K562 (cell line): ENCODE measurements around the gene ZNF318. TPM values are rescaled to one million over a fixed set of nuclear protein-coding genes. Genes with fewer than 3 reads are reported as not detected.
A peak's percentile ranks its signal among the peaks of the same experiment; 100 is the strongest.

ENCODE experiments used
- ATAC-seq: fragments of 200-7000 bp; cut with Tn5 transposase; 3 replicates; pipeline ENCODE4 v1.9.1; 2020; ENCODE audit warnings: moderate library complexity
- BruUV-seq: library from RNA; stranded (reverse); fragments of 400-500 nt; replicated peaks from 2 replicates; lab custom pipeline; 2021; lab: Mats Ljungman, UMichigan
- CTCF ChIA-PET: fragments of 300-600 bp; formaldehyde crosslinking; extraction: SDS; loops from one replicate; lab custom pipeline; 2021; ENCODE audit warnings: low intra/inter-chr PET ratio; lab: Yijun Ruan, JAX
- POLR2A ChIA-PET: fragments of 300-600, 350-650 bp; sonication (Branson Sonifier 250); formaldehyde crosslinking; extraction: SDS; loops from one replicate; lab custom pipeline; 2021; ENCODE audit warnings: antibody characterized with exemption, inconsistent platforms; lab: Yijun Ruan, JAX
- DNase-seq, 4 experiments: peaks; one replicate each; pipeline versions ENCODE4 v3.0.0 to v3.0.0-alpha.2; 2011 to 2018; ENCODE audit warnings: low spot score in 3 of 4, mixed read lengths in 3 of 4; ENCODE audit errors: extremely low read depth in 1 of 4
- FAIRE-seq: peaks from 2 replicates; lab custom pipeline; 2011; peaks lifted over from hg19 to GRCh38; lab: Jason Lieb, UNC
- H2AFZ ChIP-seq: 2 replicates; pipeline ENCODE4 v1.6.0; 2011; ENCODE audit warnings: low read depth, low read length, control low read depth, inconsistent platforms
- H3K27ac ChIP-seq: fragments of 200-600 bp; 3 replicates; pipeline ENCODE4 v1.8.0; 2011; ENCODE audit warnings: low read depth, mild to moderate bottlenecking, control low read depth, inconsistent platforms, low read length, moderate library complexity, mixed read lengths; ENCODE audit errors: extremely low read depth
- H3K27me3 ChIP-seq, 2 experiments: fragments of 300-600 bp in 1 of 2; 2 replicates in 1 of 2; 3 replicates in 1 of 2; pipeline versions ENCODE4 v1.6.0 to v1.8.0; 2011; ENCODE audit warnings: inconsistent platforms in 2 of 2, low read length in 2 of 2, mild to moderate bottlenecking in 1 of 2, mixed read lengths in 1 of 2, moderate library complexity in 1 of 2; ENCODE audit not compliant: control insufficient read depth in 2 of 2, insufficient read depth in 2 of 2
- H3K36me3 ChIP-seq: fragments of 300-600 bp; 3 replicates; pipeline ENCODE4 v1.8.0; 2011; ENCODE audit warnings: mild to moderate bottlenecking, low read length, inconsistent platforms; ENCODE audit not compliant: control insufficient read depth, insufficient read depth
- H3K4me1 ChIP-seq, 2 experiments: fragments of 200-600 bp in 1 of 2; replicated peaks in 1 of 2; 2 replicates in 1 of 2; 3 replicates in 1 of 2; pipeline versions ENCODE4 v1.5.1 to v1.8.0; 2011; ENCODE audit warnings: inconsistent platforms in 2 of 2, low read length in 2 of 2, mild to moderate bottlenecking in 1 of 2, mixed read lengths in 1 of 2, moderate library complexity in 1 of 2; ENCODE audit not compliant: control insufficient read depth in 2 of 2, insufficient read depth in 2 of 2
- H3K4me2 ChIP-seq: 2 replicates; pipeline ENCODE4 v1.6.1; 2011; ENCODE audit warnings: low read length, control low read depth, inconsistent platforms, mixed read lengths; ENCODE audit not compliant: insufficient read depth
- H3K4me3 ChIP-seq: fragments of 200-600 bp; sonication (generic), shearing (Covaris generic); 2 replicates; pipeline ENCODE4 v1.5.1; 2016; ENCODE audit warnings: control low read depth, inconsistent platforms
- H3K79me2 ChIP-seq: fragments of 200-600 bp; 3 replicates; pipeline ENCODE4 v1.8.0; 2011; ENCODE audit warnings: low read length, inconsistent platforms; ENCODE audit not compliant: control insufficient read depth, insufficient read depth
- H3K9ac ChIP-seq, 2 experiments: 2 replicates each; pipeline versions ENCODE4 v1.6.0 to v1.6.1; 2011; ENCODE audit warnings: low read depth in 2 of 2, low read length in 2 of 2, control low read depth in 1 of 2, inconsistent platforms in 1 of 2, mild to moderate bottlenecking in 1 of 2, mixed read lengths in 1 of 2; ENCODE audit not compliant: insufficient read depth in 1 of 2
- H3K9me1 ChIP-seq: one replicate; pipeline ENCODE4 v1.6.0; 2011; ENCODE audit warnings: inconsistent platforms, mild to moderate bottlenecking, low read length, moderate library complexity; ENCODE audit not compliant: control insufficient read depth, insufficient read depth
- H3K9me3 ChIP-seq: replicated peaks from 2 replicates; pipeline ENCODE4 v1.5.1; 2011; ENCODE audit warnings: low read depth, low read length, inconsistent platforms; ENCODE audit not compliant: control insufficient read depth, insufficient read depth
- H4K20me1 ChIP-seq: replicated peaks from 2 replicates; pipeline ENCODE4 v1.6.1; 2011; ENCODE audit warnings: low read length, inconsistent platforms, mixed read lengths; ENCODE audit not compliant: control insufficient read depth, insufficient read depth
- FOXJ3 ChIP-seq: sonication (generic); formaldehyde crosslinking; IDR thresholded peaks from 2 replicates; pipeline ENCODE4 v1.4.0; 2020; ENCODE audit warnings: mild to moderate bottlenecking, missing genetic modification reagents
- ID3 ChIP-seq, 2 experiments: fragments of 250-450 bp in 1 of 2; fragments of 450-650 bp in 1 of 2; sonication (Bioruptor Pico) in 1 of 2; IDR thresholded peaks; 2 replicates each; pipeline versions ENCODE4 v1.6.1 to v1.8.0; 2016 to 2021; ENCODE audit warnings: mild to moderate bottlenecking in 2 of 2, moderate library complexity in 2 of 2, missing compliant biosample characterization in 1 of 2, missing genetic modification characterization in 1 of 2
- SMAD1 ChIP-seq: fragments of 150-350 bp; IDR thresholded peaks from 2 replicates; pipeline ENCODE4 v1.6.1; 2014; ENCODE audit warnings: low read length, low read depth; ENCODE audit not compliant: partially characterized antibody
- SMC3 ChIP-seq: conservative IDR thresholded peaks from 2 replicates; pipeline ENCODE4 v1.6.1; 2011; ENCODE audit warnings: low read depth, low read length, improper control_type of control experiment; ENCODE audit not compliant: insufficient read depth
- STAG1 ChIP-seq: sonication (generic); formaldehyde crosslinking; IDR thresholded peaks from 2 replicates; pipeline ENCODE4 v1.5.0; 2020; ENCODE audit warnings: missing genetic modification reagents, borderline replicate concordance
- U2AF1 ChIP-seq: fragments of 200-400 bp; formaldehyde crosslinking; optimal IDR thresholded peaks from 2 replicates; pipeline ENCODE3; 2017; ENCODE audit warnings: mild to moderate bottlenecking, low read depth, low read length, moderate library complexity
- USF1 ChIP-seq: sonication (generic); formaldehyde crosslinking; IDR thresholded peaks from 2 replicates; pipeline ENCODE4 v1.9.0; 2022; ENCODE audit warnings: mild to moderate bottlenecking, missing genetic modification reagents
- WGBS: fragments of 100-300 bp; shearing (Covaris generic); methylation state at CpG from one replicate; pipeline ENCODE4 v1.1.6; 2016; ENCODE audit warnings: low coverage, mixed read lengths; ENCODE audit not compliant: insufficient coverage; ENCODE audit errors: missing lambda C conversion rate; 5-methylcytosine and 5-hydroxymethylcytosine counted together
- in situ Hi-C: fragments of 300-500 bp; cut with MboI; formaldehyde crosslinking; loops from 4 replicates; pipeline ENCODE4 v1.15.0; 2018; ENCODE audit warnings: inconsistent platforms, mixed read lengths
- intact Hi-C: fragments of 100-400 bp; cut with micrococcal nuclease; formaldehyde crosslinking; loops from 2 replicates; pipeline ENCODE4 v1.14.2; 2022
- polyA plus RNA-seq, 8 experiments: library from polyadenylated mRNA; depleted of rRNA in 4 of 8; stranded (reverse) in 5 of 8; unstranded in 3 of 8; fragments of >200 nt; fragmentation: Nextera tagmentation in 2 of 8; fragmentation: Illumina TruSeq in 1 of 8; extraction: Ambion mirVana in 2 of 8; extraction: Trizol in 1 of 8; gene quantifications; 2 replicates each; pipeline versions ENCODE4 v1.2.1 to v1.2.3, GENCODE V29; 2011 to 2014; ENCODE audit warnings: inconsistent platforms in 1 of 8, missing spikeins in 1 of 8
- total RNA-seq, 7 experiments: library from RNA; depleted of rRNA in 6 of 7; stranded (reverse); fragments of >200 nt in 6 of 7; fragmentation: Illumina TruSeq in 2 of 7; extraction: Trizol in 2 of 7; gene quantifications; 2 replicates each; pipeline versions ENCODE4 v1.2.1 to v1.2.3, GENCODE V29; 2011 to 2021; ENCODE audit warnings: low replicate concordance in 1 of 7

The ZNF318 gene
- total and polyA plus RNA-seq, 9 of the 15 experiments (the other 6 are each of a cell fraction or from before 2014, with no cell fraction given), result 3.2 to 19.0 (median 9.2) TPM

GRCh38 chr6:43307451-43308100, 61.9 kb downstream of the ZNF318 start:
- 24% methylated on average over 5 of the region's 5 CpGs for WGBS
- peak; percentile 3; the same call in 1 of the 3 replicates for ATAC-seq
- ChIA-PET POLR2A (interaction anchor here (0.8 to 1.6 kb wide), 9 partner anchors 8 to 447 kb away, joined by 3 to 7 read pairs (median 4); partner anchors contain the start of gene SLC22A7), CTCF (no interaction called here)
- TF ChIP-seq STAG1 (CRISPR knock-in tag), result no peak
- no peak for TF ChIP-seq FOXJ3 (CRISPR knock-in tag)
- no peak for TF ChIP-seq U2AF1
- TF ChIP-seq SMAD1, result no peak
- no peak for TF ChIP-seq ID3 (CRISPR knock-in tag; IDR thresholded peaks at IDR 0.05)
- no peak for TF ChIP-seq ID3 (tag; IDR thresholded peaks at IDR 0.05)
- no peak for TF ChIP-seq SMC3
- 0 out of 2 replicates have a peak, but pooled peaks have one; percentile 11 for TF ChIP-seq USF1 (CRISPR knock-in tag)
- FAIRE-seq, result no peak
- peaks cover 14 to 21% of the 10 kb centered on the region in 2 experiments for H3K4me1 ChIP-seq
- DNase-seq, result no peak
- peaks cover 0 to 7% of the 10 kb centered on the region in 2 experiments; a peak in 3 of 5 replicates for H3K27me3 ChIP-seq
- no peak overlapping the region for H3K4me3 ChIP-seq
- no peaks in the 10 kb centered on the region for H4K20me1 ChIP-seq
- no peaks in the 10 kb centered on the region for H3K9me1 ChIP-seq
- no peaks in the 10 kb centered on the region for H3K36me3 ChIP-seq
- H3K9me3 ChIP-seq, result no peaks in the 10 kb centered on the region
- in situ Hi-C loops, result no loop called here
- no TSS peak for BruUV-seq
- intact Hi-C loops, result no loop called here
- no peak overlapping the region for H3K27ac ChIP-seq
- H3K4me2 ChIP-seq, result no peak overlapping the region
- peak overlapping the region in 1 of 2 experiments; percentile 86; a peak in 1 of 4 replicates for H3K9ac ChIP-seq
- H3K79me2 ChIP-seq, result no peaks in the 10 kb centered on the region
- no peak overlapping the region for H2AFZ ChIP-seq
